Panc1 (cell line): ENCODE data around the gene TRMT13.

ENCODE experiments used
- CTCF ChIP-seq: fragments of 450-650 bp; IDR thresholded peaks from 2 replicates; pipeline ENCODE4 v1.5.1; 2017; ENCODE audit warnings: mild to moderate bottlenecking
- SIN3A ChIP-seq: IDR thresholded peaks from 2 replicates; pipeline ENCODE4 v1.6.1; 2012; ENCODE audit warnings: low read depth, mild to moderate bottlenecking, low read length, moderate library complexity, borderline replicate concordance; ENCODE audit not compliant: insufficient read depth
- TCF7L2 ChIP-seq: IDR thresholded peaks from 2 replicates; pipeline ENCODE4 v1.6.1; 2011; ENCODE audit warnings: mild to moderate bottlenecking, low read depth, low read length, inconsistent platforms

DNA sequence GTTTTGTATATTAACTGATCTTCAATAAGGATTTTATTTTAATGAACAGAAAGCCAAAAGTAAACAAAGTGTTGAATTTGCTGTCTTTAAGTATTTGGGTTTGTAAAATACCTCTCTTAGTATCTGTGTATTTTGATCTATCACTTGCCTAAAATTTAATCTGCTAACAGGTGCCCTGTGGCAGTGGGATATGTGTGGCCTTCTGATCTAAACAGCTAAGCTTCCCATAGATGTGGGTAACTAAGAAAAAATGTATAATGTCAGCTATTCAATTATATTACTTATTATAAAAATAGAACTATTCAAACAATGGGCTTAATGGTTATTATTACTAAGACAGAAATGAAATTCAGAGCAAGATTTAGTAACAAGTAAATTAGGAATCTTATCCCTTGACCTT lies 29.9 kb downstream of the TRMT13 start:
- TF ChIP-seq CTCF (no peak), TCF7L2 (no peak), SIN3A (no peak)
